ENCODE results near the gene SCNN1A. TPM values are rescaled to one million over a fixed set of nuclear protein-coding genes. Genes with fewer than 3 reads are reported as not detected.
A peak's percentile ranks its signal among the peaks of the same experiment; 100 is the strongest.

SCNN1A gene
- total RNA-seq, 4 donors from 2014 or later, result 0.83 to 3.3 (median 1.8) TPM

DNA sequence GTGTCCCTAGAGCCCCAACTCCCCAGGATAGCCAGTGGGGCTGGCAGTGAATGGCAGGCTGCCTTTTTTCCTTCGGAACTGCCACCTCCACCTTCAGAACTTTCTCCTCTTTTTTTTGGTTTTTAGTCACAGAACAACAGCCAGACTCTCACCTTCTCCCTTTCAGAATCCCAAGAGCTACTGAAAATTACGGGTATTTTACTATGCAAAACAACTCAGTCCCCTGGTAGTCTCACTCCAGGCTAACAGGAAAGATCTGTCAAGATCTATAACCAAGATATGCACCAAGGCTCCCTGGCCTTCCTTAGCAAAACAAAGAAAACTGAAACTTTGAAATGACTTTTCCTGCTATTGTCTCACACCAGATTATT is 52.4 kb downstream of the SCNN1A start:
- no peaks in the 10 kb centered on the region for H3K9me3 ChIP-seq
- intact Hi-C loops (cut with DNase I), result no loop called here
- 37% methylated on average over 2 of the region's 2 CpGs for WGBS
- H3K4me1 ChIP-seq, result peaks cover 59 to 62% (median 61%) of the 10 kb centered on the region in 4 donors
- H3K36me3 ChIP-seq, result peaks cover under 1 to 12% (median 6%) of the 10 kb centered on the region in 4 donors
- peak overlapping the region in 1 of 4 donors; percentile 4 for H3K4me3 ChIP-seq
- no peak for DNase-seq (ENCODE audit: extremely low spot score)
- H3K27ac ChIP-seq (replicated peaks in 1 of 4), result peak overlapping the region; percentile 74 to 93 (median 78)
- H3K27me3 ChIP-seq, result no peaks in the 10 kb centered on the region
- TF ChIP-seq POLR2A (IDR thresholded peaks at IDR 0.05; ENCODE audit: low read depth) (no peak), EP300 (IDR thresholded peaks at IDR 0.05) (no peak), POLR2AphosphoS5 (IDR thresholded peaks at IDR 0.05) (no peak)
- TF ChIP-seq, protein P1, sequence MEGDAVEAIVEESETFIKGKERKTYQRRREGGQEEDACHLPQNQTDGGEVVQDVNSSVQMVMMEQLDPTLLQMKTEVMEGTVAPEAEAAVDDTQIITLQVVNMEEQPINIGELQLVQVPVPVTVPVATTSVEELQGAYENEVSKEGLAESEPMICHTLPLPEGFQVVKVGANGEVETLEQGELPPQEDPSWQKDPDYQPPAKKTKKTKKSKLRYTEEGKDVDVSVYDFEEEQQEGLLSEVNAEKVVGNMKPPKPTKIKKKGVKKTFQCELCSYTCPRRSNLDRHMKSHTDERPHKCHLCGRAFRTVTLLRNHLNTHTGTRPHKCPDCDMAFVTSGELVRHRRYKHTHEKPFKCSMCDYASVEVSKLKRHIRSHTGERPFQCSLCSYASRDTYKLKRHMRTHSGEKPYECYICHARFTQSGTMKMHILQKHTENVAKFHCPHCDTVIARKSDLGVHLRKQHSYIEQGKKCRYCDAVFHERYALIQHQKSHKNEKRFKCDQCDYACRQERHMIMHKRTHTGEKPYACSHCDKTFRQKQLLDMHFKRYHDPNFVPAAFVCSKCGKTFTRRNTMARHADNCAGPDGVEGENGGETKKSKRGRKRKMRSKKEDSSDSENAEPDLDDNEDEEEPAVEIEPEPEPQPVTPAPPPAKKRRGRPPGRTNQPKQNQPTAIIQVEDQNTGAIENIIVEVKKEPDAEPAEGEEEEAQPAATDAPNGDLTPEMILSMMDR (IDR thresholded peaks at IDR 0.05), result no peak

DNA sequence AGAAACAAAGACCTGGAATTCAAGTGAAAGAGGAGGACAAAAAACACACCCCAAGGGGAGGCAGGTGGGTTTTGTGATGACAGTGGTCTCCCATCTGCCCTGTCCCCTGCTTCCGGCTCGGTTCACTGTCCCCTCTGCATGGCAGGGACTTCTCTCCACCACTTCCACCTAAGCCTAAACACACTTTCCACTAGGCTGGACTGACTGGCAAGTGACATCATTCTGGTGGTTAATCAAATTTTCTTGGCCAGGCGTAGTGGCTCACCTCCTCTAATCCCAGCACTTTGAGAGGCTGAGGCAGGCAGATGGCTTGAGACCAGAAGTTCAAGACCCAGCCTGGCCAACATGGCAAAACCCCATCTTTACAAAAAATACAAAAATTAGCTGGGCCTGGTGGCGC is 53.0 kb downstream of the SCNN1A start:
- intact Hi-C loops (cut with DNase I), result no loop called here
- TF ChIP-seq, protein P1 (IDR thresholded peaks at IDR 0.05), result no peak
- no peak for TF ChIP-seq POLR2A (IDR thresholded peaks at IDR 0.05; ENCODE audit: low read depth)
- no peak for TF ChIP-seq EP300 (IDR thresholded peaks at IDR 0.05)
- TF ChIP-seq POLR2AphosphoS5 (IDR thresholded peaks at IDR 0.05), result no peak
- Histone ChIP-seq H3K27me3 (no peaks in the 10 kb centered on the region), H3K4me3 (no peak overlapping the region), H3K4me1 (peaks cover 53 to 56% (median 55%) of the 10 kb centered on the region in 4 donors), H3K9me3 (no peaks in the 10 kb centered on the region), H3K27ac (replicated peaks in 1 of 4) (peak overlapping the region; percentile 74 to 93 (median 78)), H3K36me3 (peaks cover 0 to 6% (median 1%) of the 10 kb centered on the region in 4 donors)
- no peak for DNase-seq (ENCODE audit: extremely low spot score)
- WGBS, result 83% methylated on average over 4 of the region's 4 CpGs

DNA sequence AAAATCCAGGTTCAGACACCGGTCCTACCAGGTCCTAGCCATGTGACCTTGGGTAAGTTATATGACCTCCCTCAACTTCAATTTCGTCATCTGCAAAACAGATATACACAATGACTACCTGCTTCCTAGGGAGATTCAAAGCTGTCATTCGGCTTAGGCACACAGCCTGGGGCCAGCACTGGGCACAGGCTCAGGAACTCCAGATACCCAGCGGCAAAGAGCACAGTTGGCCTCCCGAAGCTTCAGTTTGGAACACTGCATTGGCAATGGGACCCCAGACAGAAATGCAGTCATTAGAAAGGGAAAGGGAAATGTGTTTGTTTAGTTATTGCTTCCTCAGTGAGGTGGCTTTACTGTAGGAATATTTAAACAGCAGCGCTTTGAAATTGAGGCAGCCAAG is 53.5 kb downstream of the SCNN1A start:
- H3K4me1 ChIP-seq, result peaks cover 48 to 51% (median 50%) of the 10 kb centered on the region in 4 donors
- H3K27me3 ChIP-seq, result no peaks in the 10 kb centered on the region
- no peak overlapping the region for H3K4me3 ChIP-seq
- intact Hi-C loops (cut with DNase I), result no loop called here
- peak overlapping the region in 3 of 4 donors; percentile 74 to 93 (median 78) for H3K27ac ChIP-seq (replicated peaks in 1 of 4)
- H3K36me3 ChIP-seq, result peaks cover 0 to 3% (median 0%) of the 10 kb centered on the region in 4 donors
- TF ChIP-seq, protein P1 (IDR thresholded peaks at IDR 0.05), result no peak
- TF ChIP-seq EP300 (IDR thresholded peaks at IDR 0.05), result no peak
- no peak for TF ChIP-seq POLR2AphosphoS5 (IDR thresholded peaks at IDR 0.05)
- TF ChIP-seq POLR2A (IDR thresholded peaks at IDR 0.05; ENCODE audit: low read depth), result no peak
- H3K9me3 ChIP-seq, result no peaks in the 10 kb centered on the region
- no peak for DNase-seq (ENCODE audit: extremely low spot score)
- 89% methylated on average over 6 of the region's 6 CpGs for WGBS

DNA sequence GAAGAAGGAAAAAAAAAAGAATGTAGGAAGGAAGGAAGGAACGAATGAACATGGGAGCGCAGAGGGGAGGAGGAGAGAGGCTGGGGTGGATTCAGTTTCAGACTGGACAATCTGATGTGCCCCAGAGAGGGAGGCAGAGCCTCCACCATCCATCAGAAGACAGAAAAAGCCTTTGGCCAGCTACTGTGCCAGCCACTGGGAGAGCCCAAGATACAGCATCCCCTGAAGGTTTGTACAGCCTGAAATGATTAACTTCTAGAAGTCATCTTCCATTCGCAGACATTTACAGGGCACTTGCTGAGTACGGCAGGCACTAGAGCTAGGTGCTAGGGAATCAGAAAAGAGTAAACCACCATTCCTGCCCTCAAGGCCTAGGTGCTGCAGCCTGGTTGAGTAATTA is 55.9 kb downstream of the SCNN1A start:
- H3K9me3 ChIP-seq, result no peaks in the 10 kb centered on the region
- no peak for DNase-seq (ENCODE audit: extremely low spot score)
- no peak overlapping the region for H3K27ac ChIP-seq (replicated peaks in 1 of 4)
- H3K27me3 ChIP-seq, result no peaks in the 10 kb centered on the region
- WGBS, result 97% methylated on average over 4 of the region's 4 CpGs
- intact Hi-C loops (cut with DNase I), result no loop called here
- peaks cover 24 to 27% (median 26%) of the 10 kb centered on the region in 4 donors for H3K4me1 ChIP-seq
- H3K36me3 ChIP-seq, result no peaks in the 10 kb centered on the region
- H3K4me3 ChIP-seq, result no peak overlapping the region
- TF ChIP-seq, protein P1 (IDR thresholded peaks at IDR 0.05), result no peak
- TF ChIP-seq POLR2A (IDR thresholded peaks at IDR 0.05; ENCODE audit: low read depth) (no peak), EP300 (IDR thresholded peaks at IDR 0.05) (no peak), POLR2AphosphoS5 (IDR thresholded peaks at IDR 0.05) (no peak)

DNA sequence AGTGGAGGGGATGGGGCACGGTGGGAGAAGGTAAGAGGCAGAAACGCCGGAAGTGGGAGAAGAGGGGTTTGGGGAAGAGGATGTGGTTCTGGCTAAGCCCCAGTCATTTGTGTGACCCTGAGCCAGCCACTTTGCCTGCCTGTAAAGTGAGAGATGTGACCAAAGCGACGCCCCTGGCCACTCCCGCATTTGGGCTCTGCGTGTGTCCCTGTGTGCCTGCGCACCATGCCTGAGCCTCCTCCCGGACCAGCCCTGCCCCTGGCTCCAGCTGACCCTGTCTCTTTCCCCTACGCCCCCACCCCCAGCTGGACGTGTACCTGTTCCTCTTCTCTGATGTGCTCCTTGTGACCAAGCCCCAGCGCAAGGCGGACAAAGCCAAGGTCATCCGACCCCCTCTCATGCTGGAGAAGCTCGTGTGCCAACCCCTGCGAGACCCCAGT is 56.9 kb downstream of the SCNN1A start:
- Histone ChIP-seq H3K4me3 (no peak overlapping the region), H3K36me3 (no peaks in the 10 kb centered on the region), H3K27me3 (no peaks in the 10 kb centered on the region), H3K4me1 (peaks cover 14 to 17% (median 16%) of the 10 kb centered on the region in 4 donors), H3K9me3 (no peaks in the 10 kb centered on the region), H3K27ac (replicated peaks in 1 of 4) (no peak overlapping the region)
- TF ChIP-seq EP300 (IDR thresholded peaks at IDR 0.05) (no peak), POLR2A (IDR thresholded peaks at IDR 0.05; ENCODE audit: low read depth) (no peak), POLR2AphosphoS5 (IDR thresholded peaks at IDR 0.05) (no peak)
- TF ChIP-seq, protein P1 (IDR thresholded peaks at IDR 0.05), result no peak
- WGBS, result 86% methylated on average over 16 of the region's 16 CpGs
- intact Hi-C loops (cut with DNase I), result no loop called here
- DNase-seq (ENCODE audit: extremely low spot score), result no peak

Measured in esophagus muscularis mucosa (tissue), 4 donors.